Middle frontal gyrus (tissue), 1 donor: ENCODE measurements around the gene ZNF662.

Experiments used
- DNase-seq: peaks from one replicate; pipeline ENCODE4 v3.0.0-alpha.2; 2015; ENCODE audit warnings: low spot score; ENCODE audit errors: extremely low spot score

Gene ZNF662

GRCh38 chr3:42886294-42886822 lies 19.6 kb upstream of the ZNF662 start:
- no peak for DNase-seq

GRCh38 chr3:42887084-42887483 lies 18.9 kb upstream of the ZNF662 start:
- no peak for DNase-seq

GRCh38 chr3:42891042-42891441 lies 14.9 kb upstream of the ZNF662 start:
- no peak for DNase-seq

GRCh38 chr3:42892169-42892568 lies 13.8 kb upstream of the ZNF662 start:
- no peak for DNase-seq

GRCh38 chr3:42892807-42893206 lies 13.1 kb upstream of the ZNF662 start:
- DNase-seq, result no peak

- no peak for DNase-seq
These were observed 11.0 kb upstream of the ZNF662 start for GRCh38 chr3:42894698-42895579.

GRCh38 chr3:42895580-42895868 lies 10.4 kb upstream of the ZNF662 start:
- DNase-seq, result no peak

- DNase-seq, result no peak
These were observed 6.9 kb upstream of the ZNF662 start for GRCh38 chr3:42898896-42899675.

- no peak for DNase-seq
These were observed 5.5 kb upstream of the ZNF662 start for GRCh38 chr3:42900226-42901072.

- DNase-seq, result no peak
These were observed 4.9 kb upstream of the ZNF662 start for GRCh38 chr3:42901073-42901415.

- DNase-seq, result no peak
These were observed 3.7 kb upstream of the ZNF662 start for GRCh38 chr3:42902257-42902656.

- no peak for DNase-seq
These were observed 1.9 kb upstream of the ZNF662 start for GRCh38 chr3:42904076-42904475.

GRCh38 chr3:42905740-42906069 lies 237 bp upstream of the ZNF662 start:
- DNase-seq, result no peak

GRCh38 chr3:42906848-42907183 lies 874 bp downstream of the ZNF662 start:
- no peak for DNase-seq

- DNase-seq, result no peak
These were observed 2.7 kb downstream of the ZNF662 start for GRCh38 chr3:42908675-42909074.

- DNase-seq, result no peak
These were observed 5.6 kb downstream of the ZNF662 start for GRCh38 chr3:42911551-42911950.

GRCh38 chr3:42914771-42915515 lies 9.0 kb downstream of the ZNF662 start:
- no peak for DNase-seq

GRCh38 chr3:42923606-42924005 lies 17.7 kb downstream of the ZNF662 start:
- DNase-seq, result no peak

- no peak for DNase-seq
These were observed 20.4 kb downstream of the ZNF662 start for GRCh38 chr3:42926310-42926709.

GRCh38 chr3:42934111-42934510 lies 28.2 kb downstream of the ZNF662 start:
- DNase-seq, result no peak

- DNase-seq, result no peak
These were observed 29.0 kb downstream of the ZNF662 start for GRCh38 chr3:42934910-42935309.
